B cell (primary cell): ENCODE measurements around the gene SFMBT1. TPM values are rescaled to one million over a fixed set of nuclear protein-coding genes. Genes with fewer than 3 reads are reported as not detected.

Source experiments
- ATAC-seq: fragments of 200-7000 bp; cut with Tn5 transposase; one replicate; pipeline ENCODE4 v1.10.0; 2021; ENCODE audit warnings: low read depth, mild to moderate bottlenecking, moderate number of reproducible peaks, moderate library complexity
- CTCF ChIA-PET: fragments of 350-600 bp; sonication (Branson Sonifier 250); formaldehyde crosslinking; loops from one replicate; lab custom pipeline; 2021; ENCODE audit warnings: antibody characterized with exemption, inconsistent platforms; lab: Charles Lee
- POLR2A ChIA-PET: fragments of 350-600 bp; sonication (Branson Sonifier 250); formaldehyde crosslinking; loops from one replicate; lab custom pipeline; 2021; ENCODE audit warnings: antibody characterized with exemption; lab: Charles Lee
- DNase-seq: peaks from one replicate; pipeline ENCODE4 v3.0.0; 2013
- H2AFZ ChIP-seq: 2 replicates; pipeline ENCODE4 v1.6.1; 2012; ENCODE audit warnings: mild to moderate bottlenecking, low read depth, low read length; ENCODE audit not compliant: insufficient read depth, poor library complexity, severe bottlenecking
- H3K27ac ChIP-seq, 2 donors: 1 replicate in 1 of 2; 2 replicates in 1 of 2; pipeline ENCODE4 v1.5.1; 2012 to 2013; ENCODE audit warnings: low read length in 2 of 2, mild to moderate bottlenecking in 2 of 2, moderate library complexity in 1 of 2
- H3K27me3 ChIP-seq, 4 experiments: fragments of 200-600 bp in 1 of 4; sonication (generic) in 1 of 4; replicated peaks in 1 of 4; 1 replicate in 2 of 4; 2 replicates in 2 of 4; pipeline versions ENCODE4 v1.6.1 to v1.7.0; 2013 to 2016; ENCODE audit warnings: low read length in 3 of 4, mild to moderate bottlenecking in 2 of 4, mixed read lengths in 1 of 4, moderate library complexity in 1 of 4; ENCODE audit not compliant: insufficient read depth in 4 of 4, control insufficient read depth in 3 of 4; ENCODE audit errors: control extremely low read depth in 1 of 4
- H3K36me3 ChIP-seq, 2 experiments: replicated peaks in 1 of 2; 1 replicate in 1 of 2; 2 replicates in 1 of 2; pipeline versions ENCODE4 v1.6.1 to v1.7.1; 2013; ENCODE audit warnings: low read length in 1 of 2; ENCODE audit not compliant: insufficient read depth in 2 of 2, control insufficient read depth in 1 of 2; ENCODE audit errors: control extremely low read depth in 1 of 2, extremely low read depth in 1 of 2
- H3K4me1 ChIP-seq, 2 donors: fragments of 200-600 bp in 1 of 2; sonication (generic) in 1 of 2; 1 replicate in 1 of 2; 2 replicates in 1 of 2; pipeline versions ENCODE4 v1.5.1 to v1.6.1; 2013 to 2017; ENCODE audit warnings: low read length in 2 of 2; ENCODE audit not compliant: control insufficient read depth in 2 of 2, insufficient read depth in 2 of 2
- H3K4me2 ChIP-seq: replicated peaks from 2 replicates; pipeline ENCODE3; 2012; ENCODE audit warnings: mild to moderate bottlenecking, low read depth, low read length; ENCODE audit not compliant: poor library complexity, severe bottlenecking
- H3K4me3 ChIP-seq, 5 experiments: fragments of 200-600 bp in 1 of 5; sonication (generic) in 1 of 5; 1 replicate in 3 of 5; 2 replicates in 2 of 5; pipeline versions ENCODE4 v1.5.1 to v1.7.0; 2011 to 2016; ENCODE audit warnings: low read length in 4 of 5, mild to moderate bottlenecking in 4 of 5, low read depth in 2 of 5, control low read depth in 1 of 5, moderate library complexity in 1 of 5; ENCODE audit not compliant: insufficient read depth in 1 of 5; ENCODE audit errors: control extremely low read depth in 1 of 5, extremely low read depth in 1 of 5
- H3K79me2 ChIP-seq: fragments of 200-600 bp; sonication (generic); one replicate; pipeline ENCODE4 v1.6.0; 2016; ENCODE audit warnings: low read length; ENCODE audit not compliant: control insufficient read depth, insufficient read depth
- H3K9ac ChIP-seq: fragments of 200-600 bp; sonication (generic); 2 replicates; pipeline ENCODE4 v1.6.1; 2017; ENCODE audit warnings: mild to moderate bottlenecking, low read length, moderate library complexity
- H3K9me3 ChIP-seq, 3 donors: one replicate each; pipeline versions ENCODE4 v1.6.1 to v1.7.1; 2013; ENCODE audit warnings: low read length in 2 of 3; ENCODE audit not compliant: control insufficient read depth in 2 of 3, insufficient read depth in 1 of 3; ENCODE audit errors: control extremely low read depth in 1 of 3
- H4K20me1 ChIP-seq: 2 replicates; pipeline ENCODE4 v1.6.0; 2012; ENCODE audit warnings: mild to moderate bottlenecking, low read length; ENCODE audit not compliant: insufficient read depth, control insufficient read depth, poor library complexity, severe bottlenecking
- H3K27ac Mint-ChIP-seq: one replicate; pipeline ENCODE4 v1.8.0; 2021; ENCODE audit warnings: mixed read lengths
- H3K27me3 Mint-ChIP-seq: one replicate; pipeline ENCODE4 v1.8.0; 2021; ENCODE audit warnings: mixed read lengths
- H3K4me1 Mint-ChIP-seq: one replicate; pipeline ENCODE4 v1.8.0; 2021; ENCODE audit warnings: mixed read lengths
- H3K4me3 Mint-ChIP-seq: one replicate; pipeline ENCODE4 v1.8.0; 2021; ENCODE audit warnings: mixed read lengths
- H3K9me3 Mint-ChIP-seq: one replicate; pipeline ENCODE4 v1.8.0; 2022; ENCODE audit warnings: mixed read lengths; ENCODE audit not compliant: insufficient read depth
- CTCF ChIP-seq: fragments of 200-600 bp; IDR thresholded peaks from one replicate; pipeline ENCODE4 v1.8.0; 2022; ENCODE audit warnings: antibody characterized with exemption, mild to moderate bottlenecking
- EZH2 ChIP-seq: IDR thresholded peaks from 2 replicates; pipeline ENCODE4 v1.6.1; 2012; ENCODE audit warnings: borderline replicate concordance, low read depth, mild to moderate bottlenecking, moderate library complexity, low read length; ENCODE audit not compliant: insufficient read depth, poor library complexity, severe bottlenecking
- WGBS: methylation state at CpG from one replicate; pipeline ENCODE4 v1.1.5; 2013; ENCODE audit warnings: missing lambda C conversion rate; ENCODE audit not compliant: insufficient coverage; 5-methylcytosine and 5-hydroxymethylcytosine counted together
- intact Hi-C: fragments of 100-400 bp; cut with micrococcal nuclease; formaldehyde crosslinking; loops from one replicate; pipeline ENCODE4 v1.10.0; 2022
- polyA plus RNA-seq: library from polyadenylated mRNA; depleted of rRNA; stranded (reverse); fragments of >200 nt; gene quantifications from 2 replicates; pipeline ENCODE4 v1.2.3, GENCODE V29; 2012
- total RNA-seq, 2 donors: library from RNA; stranded (reverse); fragments of 120-200 nt in 1 of 2; gene quantifications; 1 replicate in 1 of 2; 2 replicates in 1 of 2; pipeline versions ENCODE4 v1.2.3 to v1.2.4, GENCODE V29; 2013 to 2022

Gene SFMBT1
- total and polyA plus RNA-seq, 2 donors (not counting 1 experiment from before 2014, with no cell fraction given) = 9.9 to 55.8 TPM

GRCh38 chr3:52986938-52987337, 58.9 kb downstream of the SFMBT1 start:
- no peak for ATAC-seq
- no peaks in the 10 kb centered on the region for H4K20me1 ChIP-seq
- Mint-ChIP-seq H3K27me3 (no peaks in the 10 kb centered on the region), H3K4me3 (no peak overlapping the region), H3K4me1 (peaks cover 56% of the 10 kb centered on the region), H3K27ac (no peak overlapping the region), H3K9me3 (no peaks in the 10 kb centered on the region)
- ChIA-PET CTCF (interaction anchor here (1.0 to 4.2 kb wide), 13 partner anchors 16 to 244 kb away, joined by 3 to 14 read pairs (median 4); partner anchors contain the start of gene SFMBT1), POLR2A (no interaction called here)
- no CpG with 5 or more reads among the region's 3 CpGs for WGBS
- no peaks in the 10 kb centered on the region for H3K9me3 ChIP-seq
- intact Hi-C loops = no loop called here
- H3K27me3 ChIP-seq = no peaks in the 10 kb centered on the region
- DNase-seq = no peak
- H2AFZ ChIP-seq = no peak overlapping the region
- no peak overlapping the region for H3K4me2 ChIP-seq
- TF ChIP-seq EZH2 (no peak), CTCF (no peak)
- peaks cover 31 to 35% of the 10 kb centered on the region in 2 donors for H3K4me1 ChIP-seq
- no peak overlapping the region for H3K4me3 ChIP-seq
- H3K9ac ChIP-seq = no peak overlapping the region
- H3K79me2 ChIP-seq = peaks cover 26% of the 10 kb centered on the region
- no peaks in the 10 kb centered on the region for H3K36me3 ChIP-seq
- no peak overlapping the region for H3K27ac ChIP-seq

- Histone ChIP-seq H3K9me3 (peaks cover 0 to 1% (median 0%) of the 10 kb centered on the region in 3 donors), H3K4me1 (peaks cover 31 to 35% of the 10 kb centered on the region in 2 donors), H3K27ac (no peak overlapping the region), H3K27me3 (no peaks in the 10 kb centered on the region), H2AFZ (no peak overlapping the region), H4K20me1 (no peaks in the 10 kb centered on the region), H3K4me3 (no peak overlapping the region), H3K4me2 (no peak overlapping the region), H3K79me2 (peaks cover 29% of the 10 kb centered on the region), H3K9ac (no peak overlapping the region), H3K36me3 (no peaks in the 10 kb centered on the region)
- ChIA-PET POLR2A (no interaction called here), CTCF (interaction anchor here (0.7 to 4.2 kb wide), 7 partner anchors 45 to 243 kb away, joined by 3 to 20 read pairs (median 10); no protein-coding TSS in a partner anchor)
- TF ChIP-seq EZH2 = no peak
- no peak for TF ChIP-seq CTCF
- peaks cover 56% of the 10 kb centered on the region for H3K4me1 Mint-ChIP-seq
- ATAC-seq (no peak), DNase-seq (no peak)
- no peak overlapping the region for H3K4me3 Mint-ChIP-seq
- no peak overlapping the region for H3K27ac Mint-ChIP-seq
- no peaks in the 10 kb centered on the region for H3K9me3 Mint-ChIP-seq
- intact Hi-C loops = no loop called here
- H3K27me3 Mint-ChIP-seq = no peaks in the 10 kb centered on the region
- WGBS = no CpG with 5 or more reads among the region's 1 CpG
Measured at GRCh38 chr3:52986049-52986448, 59.8 kb downstream of the SFMBT1 start.
